A549 (cell line): ENCODE data around the gene CELF2. TPM values are rescaled to one million over a fixed set of nuclear protein-coding genes. Genes with fewer than 3 reads are reported as not detected.
A peak's percentile ranks its signal among the peaks of the same experiment; 100 is the strongest.

Experiments
- ATAC-seq, 2 experiments: fragments of 200-7000 bp in 1 of 2; fragments of >200 bp in 1 of 2; cut with Nextera tagmentation in 1 of 2; cut with Tn5 transposase in 1 of 2; 3 replicates each; pipeline versions ENCODE4 v1.8.0 to v1.9.1; 2018 to 2020; ENCODE audit warnings: mild to moderate bottlenecking in 1 of 2, moderate library complexity in 1 of 2
- CTCF ChIA-PET: fragments of 300-600 bp; sonication (Branson Sonifier 250); formaldehyde crosslinking; extraction: SDS; loops from one replicate; lab custom pipeline; 2021; ENCODE audit warnings: antibody characterized with exemption, inconsistent platforms; lab: Yijun Ruan, JAX
- POLR2A ChIA-PET: fragments of 350-600 bp; formaldehyde crosslinking; extraction: SDS; loops from one replicate; lab custom pipeline; 2021; ENCODE audit warnings: antibody characterized with exemption, inconsistent platforms; lab: Yijun Ruan, JAX
- DNase-seq, 2 experiments: peaks; one replicate each; pipeline versions ENCODE4 v3.0.0 to v3.0.0-alpha.2; 2011 to 2016; ENCODE audit warnings: low read depth in 1 of 2, low spot score in 1 of 2
- FAIRE-seq: peaks from 2 replicates; lab custom pipeline; 2011; peaks lifted over from hg19 to GRCh38; lab: Jason Lieb, UNC
- H3K27ac ChIP-seq, 2 experiments: fragments of >200 bp; sonication (Bioruptor Twin); formaldehyde crosslinking; 3 replicates each; pipeline ENCODE4 v1.5.1; 2016 to 2017
- H3K4me1 ChIP-seq: fragments of >200 bp; sonication (Bioruptor Twin); formaldehyde crosslinking; 3 replicates; pipeline ENCODE4 v1.6.1; 2016
- H3K4me2 ChIP-seq: fragments of >200 bp; sonication (Bioruptor Twin); formaldehyde crosslinking; 3 replicates; pipeline ENCODE4 v1.6.1; 2016
- H3K4me3 ChIP-seq: fragments of >200 bp; sonication (Bioruptor Twin); formaldehyde crosslinking; 3 replicates; pipeline ENCODE4 v1.5.1; 2016
- H3K9me3 ChIP-seq: fragments of >200 bp; sonication (Bioruptor Twin); formaldehyde crosslinking; 3 replicates; pipeline ENCODE4 v1.6.1; 2016
- ATOH8 ChIP-seq: fragments of 250-450 bp; sonication (Bioruptor Pico); IDR thresholded peaks from 2 replicates; pipeline ENCODE4 v1.5.0; 2020; ENCODE audit warnings: low read depth, mild to moderate bottlenecking, moderate library complexity
- BCL3 ChIP-seq: fragments of >200 bp; sonication (Bioruptor Twin); formaldehyde crosslinking; IDR thresholded peaks from 3 replicates; pipeline ENCODE4 v1.6.1; 2016
- CBX2 ChIP-seq: fragments of 200-600 bp; sonication (generic); IDR thresholded peaks from 2 replicates; pipeline ENCODE4 v1.6.1; 2016; ENCODE audit warnings: low read depth, mild to moderate bottlenecking, borderline replicate concordance
- CBX8 ChIP-seq: fragments of 200-600 bp; sonication (generic); IDR thresholded peaks from 2 replicates; pipeline ENCODE4 v1.6.1; 2016
- CHD2 ChIP-seq: fragments of 150-350 bp; IDR thresholded peaks from 2 replicates; pipeline ENCODE4 v1.6.1; 2014; ENCODE audit warnings: low read length; ENCODE audit not compliant: partially characterized antibody
- ELK1 ChIP-seq: fragments of 150-350 bp; IDR thresholded peaks from 2 replicates; pipeline ENCODE4 v1.6.1; 2014; ENCODE audit warnings: low read depth, mild to moderate bottlenecking, low read length
- EP300 ChIP-seq, 2 experiments: fragments of >200 bp; sonication (Bioruptor Twin); formaldehyde crosslinking; IDR thresholded peaks; 2 replicates in 1 of 2; 3 replicates in 1 of 2; pipeline ENCODE4 v1.6.1; 2016 to 2017
- ESRRA ChIP-seq: fragments of 150-350 bp; IDR thresholded peaks from 2 replicates; pipeline ENCODE4 v1.6.1; 2014; ENCODE audit warnings: mild to moderate bottlenecking, low read length, borderline replicate concordance
- HDAC2 ChIP-seq: fragments of 200-600 bp; sonication (generic); IDR thresholded peaks from 2 replicates; pipeline ENCODE4 v1.6.1; 2016
- HEYL ChIP-seq: fragments of 250-450 bp; sonication (Bioruptor Pico); IDR thresholded peaks from 2 replicates; pipeline ENCODE4 v1.8.0; 2021; ENCODE audit warnings: mild to moderate bottlenecking, moderate library complexity
- HOXA7 ChIP-seq: fragments of 250-450 bp; sonication (Bioruptor Pico); IDR thresholded peaks from 2 replicates; pipeline ENCODE4 v1.5.0; 2020; ENCODE audit warnings: mild to moderate bottlenecking, moderate library complexity
- HOXB13 ChIP-seq: fragments of 250-450 bp; sonication (Bioruptor Pico); IDR thresholded peaks from 2 replicates; pipeline ENCODE4 v1.5.0; 2020; ENCODE audit warnings: low read depth, mild to moderate bottlenecking, moderate library complexity
- JUN ChIP-seq, 2 experiments: fragments of >200 bp; sonication (Bioruptor Twin); formaldehyde crosslinking; IDR thresholded peaks; 2 replicates in 1 of 2; 3 replicates in 1 of 2; pipeline ENCODE4 v1.6.1; 2016 to 2017
- KDM1A ChIP-seq: fragments of 200-600 bp; sonication (generic); IDR thresholded peaks from 2 replicates; pipeline ENCODE4 v1.6.1; 2016; ENCODE audit warnings: low read depth, mild to moderate bottlenecking
- MAX ChIP-seq: IDR thresholded peaks from 2 replicates; pipeline ENCODE4 v1.6.1; 2012
- NFE2L2 ChIP-seq: fragments of 150-350 bp; conservative IDR thresholded peaks from 2 replicates; pipeline ENCODE4 v1.6.1; 2014; ENCODE audit warnings: low read length
- PHF8 ChIP-seq: fragments of 200-600 bp; sonication (generic); IDR thresholded peaks from 2 replicates; pipeline ENCODE4 v1.6.1; 2016; ENCODE audit warnings: low read depth, mild to moderate bottlenecking, antibody characterized with exemption, moderate library complexity, borderline replicate concordance
- POLR2A ChIP-seq: IDR thresholded peaks from 2 replicates; pipeline ENCODE4 v1.6.1; 2012; ENCODE audit warnings: mild to moderate bottlenecking, low read length
- POLR2AphosphoS2 ChIP-seq: conservative IDR thresholded peaks from 2 replicates; pipeline ENCODE4 v1.6.1; 2012; ENCODE audit warnings: low read length, improper control_type of control experiment, inconsistent platforms
- RCOR1 ChIP-seq: fragments of 150-350 bp; IDR thresholded peaks from 2 replicates; pipeline ENCODE4 v1.6.1; 2014; ENCODE audit warnings: antibody characterized with exemption, low read length, low read depth
- RNF2 ChIP-seq: fragments of 200-600 bp; sonication (generic); IDR thresholded peaks from 2 replicates; pipeline ENCODE4 v1.6.1; 2016; ENCODE audit warnings: low read depth, mild to moderate bottlenecking, antibody characterized with exemption, moderate library complexity, borderline replicate concordance
- SMC3 ChIP-seq: fragments of >200 bp; sonication (Bioruptor Twin); formaldehyde crosslinking; IDR thresholded peaks from 3 replicates; pipeline ENCODE4 v1.6.1; 2018; ENCODE audit warnings: inconsistent platforms
- TP53 ChIP-seq: fragments of 250-450 bp; sonication (Bioruptor Pico); IDR thresholded peaks from 2 replicates; pipeline ENCODE4 v1.5.0; 2021; ENCODE audit warnings: mild to moderate bottlenecking, moderate library complexity
- USF2 ChIP-seq: fragments of 450-650 bp; IDR thresholded peaks from 2 replicates; pipeline ENCODE4 v1.6.1; 2014; ENCODE audit warnings: antibody characterized with exemption
- ZC3H11A ChIP-seq: fragments of 450-650 bp; IDR thresholded peaks from 2 replicates; pipeline ENCODE4 v1.6.1; 2014; ENCODE audit warnings: antibody characterized with exemption, mild to moderate bottlenecking
- ZSCAN20 ChIP-seq: fragments of 250-450 bp; sonication (Bioruptor Pico); IDR thresholded peaks from 2 replicates; pipeline ENCODE4 v1.8.0; 2022; ENCODE audit warnings: mild to moderate bottlenecking, moderate library complexity
- WGBS: methylation state at CpG from one replicate; pipeline ENCODE4 v1.1.6; 2017; ENCODE audit errors: missing lambda C conversion rate; 5-methylcytosine and 5-hydroxymethylcytosine counted together
- polyA plus RNA-seq, 4 experiments: library from polyadenylated mRNA; depleted of rRNA in 3 of 4; stranded (reverse); fragments of >200 nt; fragmentation: RNase III in 1 of 4; extraction: RNeasy Plus Mini Kit Qiagen cat#74134 plus additional on column Dnase treatment in 1 of 4; gene quantifications; 2 replicates in 3 of 4; 3 replicates in 1 of 4; pipeline ENCODE4 v1.2.3, GENCODE V29; 2011 to 2017

CELF2 gene
- polyA plus RNA-seq, 2 of the 4 experiments (the other 2 are of a cell fraction) = 0.01 to 0.03 TPM

GRCh38 chr10:11177926-11178471 is 160.3 kb downstream of the CELF2 start:
- CTCF ChIA-PET = no interaction called here
- no peak overlapping the region for H3K27ac ChIP-seq
- H3K9me3 ChIP-seq = no peaks in the 10 kb centered on the region
- H3K4me1 ChIP-seq = no peaks in the 10 kb centered on the region
- H3K4me2 ChIP-seq = no peak overlapping the region
- WGBS = 45% methylated on average over 18 of the region's 18 CpGs
- FAIRE-seq = no peak
- no peak overlapping the region for H3K4me3 ChIP-seq
- ATAC-seq = 0 out of 6 replicates have a peak, but pooled peaks of 1 of the 2 experiments have one; percentile 30
- no peak for TF ChIP-seq HOXA7
- no peak for TF ChIP-seq TP53 (CRISPR knock-in tag)
- no peak for TF ChIP-seq ZSCAN20
- TF ChIP-seq RCOR1 = no peak
- TF ChIP-seq NFE2L2 = no peak
- TF ChIP-seq HEYL (CRISPR knock-in tag) = no peak
- DNase-seq = no peak
- POLR2A ChIA-PET = no interaction called here

GRCh38 chr10:11178606-11179515 is 161.2 kb downstream of the CELF2 start:
- Histone ChIP-seq H3K4me1 (no peaks in the 10 kb centered on the region), H3K27ac (no peak overlapping the region), H3K4me2 (no peak overlapping the region), H3K9me3 (no peaks in the 10 kb centered on the region), H3K4me3 (no peak overlapping the region)
- DNase-seq (no peak), ATAC-seq (no peak), FAIRE-seq (no peak)
- POLR2A ChIA-PET = no interaction called here
- CTCF ChIA-PET = no interaction called here
- WGBS = 37% methylated on average over 17 of the region's 17 CpGs
- TF ChIP-seq RCOR1 (no peak), USF2 (no peak), KDM1A (no peak), BCL3 (no peak), CBX8 (no peak), SMC3 (no peak), HOXA7 (no peak), ATOH8 (CRISPR knock-in tag) (no peak), HDAC2 (no peak), RNF2 (no peak), TP53 (CRISPR knock-in tag) (no peak), CHD2 (no peak), POLR2AphosphoS2 (no peak), EP300 (IDR thresholded peaks at IDR 0.05) (no peak), ZC3H11A (no peak)

GRCh38 chr10:11179516-11180105 is 161.9 kb downstream of the CELF2 start:
- WGBS = 28% methylated on average over 6 of the region's 6 CpGs
- no peak for ATAC-seq
- H3K27ac ChIP-seq = no peak overlapping the region
- FAIRE-seq = no peak
- H3K9me3 ChIP-seq = no peaks in the 10 kb centered on the region
- H3K4me1 ChIP-seq = no peaks in the 10 kb centered on the region
- TF ChIP-seq JUN (IDR thresholded peaks at IDR 0.05) = no peak
- TF ChIP-seq ESRRA = no peak
- no peak for TF ChIP-seq POLR2AphosphoS2
- no peak for TF ChIP-seq PHF8
- TF ChIP-seq ELK1 = no peak
- TF ChIP-seq HOXB13 = no peak
- TF ChIP-seq MAX = no peak
- TF ChIP-seq CBX2 = no peak
- TF ChIP-seq ATOH8 (CRISPR knock-in tag) = no peak
- TF ChIP-seq CHD2 = no peak
- no peak for TF ChIP-seq ZC3H11A
- TF ChIP-seq POLR2A = no peak
- TF ChIP-seq CBX8 = no peak
- CTCF ChIA-PET = interaction anchor here (0.6 kb wide), 1 partner anchor 277 kb away, joined by 4 read pairs; no protein-coding TSS in a partner anchor
- POLR2A ChIA-PET = no interaction called here
- H3K4me3 ChIP-seq = no peak overlapping the region
- no peak overlapping the region for H3K4me2 ChIP-seq
- no peak for DNase-seq
